Right lobe of liver (tissue), 6 donors: ENCODE measurements around the gene STRBP. TPM values are rescaled to one million over a fixed set of nuclear protein-coding genes. Genes with fewer than 3 reads are reported as not detected.
A peak's percentile ranks its signal among the peaks of the same experiment; 100 is the strongest.

Experiments used
- ATAC-seq, 4 donors: fragments of 200-7000 bp; cut with Tn5 transposase; one replicate each; pipeline ENCODE4 v1.9.1; 2020; ENCODE audit warnings: mild to moderate bottlenecking in 4 of 4, moderate library complexity in 4 of 4
- DNase-seq, 3 donors: peaks; one replicate each; pipeline ENCODE4 v3.0.0-alpha.2; 2020
- H3K27ac ChIP-seq, 3 donors: fragments of 200-600 bp; one replicate each; pipeline ENCODE4 v1.8.0; 2022
- H3K27me3 ChIP-seq, 2 donors: fragments of 200-600 bp; one replicate each; pipeline ENCODE4 v1.8.0; 2022
- H3K36me3 ChIP-seq, 4 donors: fragments of 200-600 bp; sonication (generic) in 1 of 4; one replicate each; pipeline versions ENCODE4 v1.5.1 to v1.8.0; 2017 to 2022; ENCODE audit warnings: control low read depth in 1 of 4
- H3K4me1 ChIP-seq, 4 donors: fragments of 200-600 bp; sonication (generic) in 1 of 4; one replicate each; pipeline versions ENCODE4 v1.5.1 to v1.8.0; 2017 to 2022; ENCODE audit warnings: control low read depth in 1 of 4
- H3K4me3 ChIP-seq, 3 donors: fragments of 200-600 bp; one replicate each; pipeline ENCODE4 v1.8.0; 2022
- H3K9me3 ChIP-seq, 4 donors: fragments of 200-600 bp; sonication (generic) in 1 of 4; one replicate each; pipeline versions ENCODE4 v1.5.1 to v1.8.0; 2017 to 2022; ENCODE audit warnings: control low read depth in 1 of 4
- CTCF ChIP-seq, 4 donors: fragments of 200-600 bp in 3 of 4; fragments of 450-650 bp in 1 of 4; IDR thresholded peaks; one replicate each; pipeline versions ENCODE4 v1.5.1 to v1.8.0; 2016 to 2022; ENCODE audit warnings: antibody characterized with exemption in 4 of 4, mild to moderate bottlenecking in 2 of 4
- POLR2A ChIP-seq: fragments of 450-650 bp; IDR thresholded peaks from one replicate; pipeline ENCODE4 v1.6.1; 2017; ENCODE audit warnings: antibody characterized with exemption, mild to moderate bottlenecking
- WGBS: methylation state at CpG from one replicate; pipeline ENCODE4 v1.1.6; 2018; ENCODE audit warnings: low coverage, low lambda C conversion rate; ENCODE audit not compliant: insufficient coverage; ENCODE audit errors: missing lambda C conversion rate; 5-methylcytosine and 5-hydroxymethylcytosine counted together
- intact Hi-C, 2 donors: fragments of 100-400 bp; cut with DNase I; formaldehyde crosslinking; loops; one replicate each; pipeline versions ENCODE4 v1.11.2 to v1.14.1; 2022
- total RNA-seq, 6 experiments: library from RNA; depleted of rRNA in 2 of 6; stranded (reverse); fragments of >200 nt in 2 of 6; fragmentation: NEBNext Ultra II Directional in 3 of 6; extraction: Animal tissue kit (Norgen Biotek cat#: 25700) in 3 of 6; gene quantifications; one replicate each; pipeline versions ENCODE4 v1.1.0 to v1.2.4, GENCODE V29; 2016 to 2023
- donor health status: DM: no; HTN: yes; CAD: no.
- donor health status: DM: no; HTN: no; CAD: no.
- donor health status: DM: no; HTN: no; CAD: no.
- donor health status: DM: no; HTN: yes; CAD: no.
- donor health status: DM: no; HTN: yes; CAD: no.

Gene STRBP
- total RNA-seq, 6 experiments from 2014 or later, result 5.3 to 10.2 (median 8.3) TPM

- no peak for ATAC-seq
- no peak overlapping the region for H3K4me3 ChIP-seq
- intact Hi-C loops, result no loop called here
- H3K27ac ChIP-seq, result peak overlapping the region in 2 of 3 donors; percentile 97 to 98
- H3K36me3 ChIP-seq, result peaks cover 0 to 13% (median 3%) of the 10 kb centered on the region in 4 donors
- WGBS, result no CpG with 5 or more reads among the region's 4 CpGs
- no peak for DNase-seq
- H3K27me3 ChIP-seq, result no peaks in the 10 kb centered on the region
- no peak for TF ChIP-seq CTCF (IDR thresholded peaks at IDR 0.05)
- no peak for TF ChIP-seq POLR2A
- H3K9me3 ChIP-seq, result no peaks in the 10 kb centered on the region
- peaks cover 0 to 18% (median 6%) of the 10 kb centered on the region in 4 donors for H3K4me1 ChIP-seq
These were observed 170.3 kb downstream of the STRBP start for GRCh38 chr9:123098096-123098459.

DNA sequence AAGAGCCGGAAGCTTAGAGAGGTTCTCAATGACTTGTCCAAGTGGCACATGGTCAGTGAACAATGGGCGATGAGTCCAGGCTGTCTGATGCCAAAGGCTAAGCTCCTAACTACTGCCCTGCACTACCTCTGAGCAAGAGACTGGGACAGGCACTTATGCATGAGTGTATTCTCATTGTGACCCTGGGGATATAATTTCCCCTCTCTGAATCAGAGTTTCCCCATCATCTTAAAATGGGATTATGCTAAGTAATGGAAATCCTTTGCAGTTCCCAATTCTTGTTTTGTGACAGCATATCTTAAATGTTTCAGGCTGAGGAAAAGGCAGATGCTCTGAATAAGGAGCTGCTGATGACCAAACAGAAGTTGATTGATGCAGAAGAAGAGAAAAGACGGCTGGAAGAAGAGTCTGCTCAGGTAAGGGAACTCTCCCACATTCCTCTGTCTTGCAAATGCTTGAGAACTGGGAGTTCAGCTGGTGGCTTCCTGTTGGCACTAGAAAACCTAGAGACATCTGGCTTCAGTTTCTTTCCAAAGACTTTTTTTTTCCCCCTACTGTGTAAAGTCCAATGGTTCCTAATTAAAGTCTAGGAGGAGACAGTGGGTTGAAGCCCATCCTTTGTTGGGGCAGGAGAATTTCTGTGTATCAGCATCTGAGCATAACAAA lies 170.8 kb downstream of the STRBP start:
- H3K36me3 ChIP-seq, result peaks cover 0 to 14% (median 3%) of the 10 kb centered on the region in 4 donors
- intact Hi-C loops, result no loop called here

GRCh38 chr9:123096987-123097386 lies 171.4 kb downstream of the STRBP start:
- intact Hi-C loops, result no loop called here

More for the DNA sequence above, 170.8 kb downstream of the STRBP start:
- Histone ChIP-seq H3K27ac (peak overlapping the region in 1 of 3 donors; percentile 98), H3K9me3 (no peaks in the 10 kb centered on the region), H3K4me1 (peaks cover 0 to 18% (median 6%) of the 10 kb centered on the region in 4 donors), H3K4me3 (no peak overlapping the region), H3K27me3 (no peaks in the 10 kb centered on the region)
- 100% methylated on average over 3 of the region's 3 CpGs for WGBS
- TF ChIP-seq CTCF (IDR thresholded peaks at IDR 0.05) (no peak), POLR2A (no peak)
- ATAC-seq (no peak), DNase-seq (no peak)

DNA sequence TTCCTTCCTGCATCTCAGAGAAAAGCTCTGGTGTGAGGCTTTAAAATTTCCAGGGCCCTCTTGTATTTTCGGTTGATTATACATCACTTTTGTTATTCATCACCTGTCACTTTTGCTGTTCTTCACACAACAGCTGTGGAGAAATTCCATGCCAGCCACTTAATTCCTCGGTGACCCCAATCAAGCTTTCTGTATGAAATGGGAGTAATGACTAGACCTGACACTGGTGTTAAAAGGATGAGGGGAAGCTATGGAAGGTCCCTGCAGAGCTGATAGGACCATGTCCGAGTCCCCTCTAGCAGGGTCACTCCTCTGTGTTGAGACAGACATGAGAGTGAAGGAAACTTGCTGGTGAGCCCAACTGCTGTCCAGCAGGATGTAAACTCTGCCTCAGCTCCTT lies 175.2 kb downstream of the STRBP start:
- no peak for TF ChIP-seq CTCF (IDR thresholded peaks at IDR 0.05)
- TF ChIP-seq POLR2A, result no peak
- intact Hi-C loops, result no loop called here
- Histone ChIP-seq H3K27me3 (no peaks in the 10 kb centered on the region), H3K9me3 (no peaks in the 10 kb centered on the region), H3K4me3 (no peak overlapping the region), H3K4me1 (peaks cover 0 to 11% (median 0%) of the 10 kb centered on the region in 4 donors), H3K36me3 (peaks cover 0 to 12% (median 4%) of the 10 kb centered on the region in 4 donors), H3K27ac (no peak overlapping the region)
- 90% methylated on average over 3 of the region's 3 CpGs for WGBS
- DNase-seq, result no peak
- no peak for ATAC-seq

More at GRCh38 chr9:123096987-123097386, 171.4 kb downstream of the STRBP start:
- TF ChIP-seq CTCF (IDR thresholded peaks at IDR 0.05) (no peak), POLR2A (no peak)
- no peak for DNase-seq
- ATAC-seq, result no peak
- peaks cover 0 to 11% (median 3%) of the 10 kb centered on the region in 4 donors for H3K36me3 ChIP-seq
- no peaks in the 10 kb centered on the region for H3K27me3 ChIP-seq
- peaks cover 0 to 18% (median 6%) of the 10 kb centered on the region in 4 donors for H3K4me1 ChIP-seq
- H3K9me3 ChIP-seq, result no peaks in the 10 kb centered on the region
- 66% methylated on average over 2 of the region's 3 CpGs for WGBS
- no peak overlapping the region for H3K4me3 ChIP-seq
- no peak overlapping the region for H3K27ac ChIP-seq
